GM12878 (cell line): ENCODE measurements around the gene MACROD2. TPM values are rescaled to one million over a fixed set of nuclear protein-coding genes. Genes with fewer than 3 reads are reported as not detected.

ENCODE experiments used
- ATAC-seq: fragments of 200-7000 bp; cut with Tn5 transposase; 3 replicates; pipeline ENCODE4 v1.9.1; 2020; ENCODE audit warnings: mild to moderate bottlenecking, moderate library complexity
- BruUV-seq: library from RNA; stranded (reverse); fragments of 400-500 nt; replicated peaks from 2 replicates; lab custom pipeline; 2021; lab: Mats Ljungman, UMichigan
- CTCF ChIA-PET: fragments of 300-600 bp; sonication (Branson Sonifier 250); formaldehyde crosslinking; extraction: SDS; loops from one replicate; lab custom pipeline; 2021; ENCODE audit warnings: inconsistent platforms; lab: Yijun Ruan, JAX
- POLR2A ChIA-PET: fragments of 350-600 bp; formaldehyde crosslinking; extraction: SDS; loops from one replicate; lab custom pipeline; 2021; ENCODE audit warnings: inconsistent platforms; lab: Charles Lee
- RAD21 ChIA-PET: fragments of 300-600 bp; sonication (Branson Sonifier 250); formaldehyde crosslinking; loops from one replicate; lab custom pipeline; 2023; ENCODE audit warnings: antibody characterized with exemption; ENCODE audit not compliant: unreplicated experiment; lab: Charles Lee
- SMC1A ChIA-PET: fragments of 300-600 bp; sonication (Branson Sonifier 250); formaldehyde crosslinking; loops from one replicate; lab custom pipeline; 2023; ENCODE audit not compliant: unreplicated experiment, uncharacterized antibody; lab: Charles Lee
- DNase-seq: peaks from one replicate; pipeline ENCODE4 v3.0.0-alpha.2; 2011; ENCODE audit warnings: low read depth, low spot score
- FAIRE-seq: peaks from 3 replicates; lab custom pipeline; 2011; peaks lifted over from hg19 to GRCh38; lab: Jason Lieb, UNC
- H2AFZ ChIP-seq: 2 replicates; pipeline ENCODE4 v1.6.0; 2011; ENCODE audit warnings: low read depth, low read length, control low read depth; ENCODE audit not compliant: control insufficient read depth
- H3K27ac ChIP-seq: 2 replicates; pipeline ENCODE4 v1.5.1; 2011; ENCODE audit warnings: control low read depth; ENCODE audit not compliant: control insufficient read depth, insufficient read depth
- H3K27me3 ChIP-seq, 2 experiments: replicated peaks in 1 of 2; 2 replicates each; pipeline versions ENCODE4 v1.6.0 to v1.6.1; 2011; ENCODE audit warnings: low read length in 1 of 2; ENCODE audit not compliant: control insufficient read depth in 2 of 2, insufficient read depth in 2 of 2
- H3K36me3 ChIP-seq, 2 experiments: 2 replicates each; pipeline ENCODE4 v1.5.1; 2011; ENCODE audit warnings: low read length in 1 of 2; ENCODE audit not compliant: control insufficient read depth in 2 of 2, insufficient read depth in 2 of 2
- H3K4me1 ChIP-seq: 2 replicates; pipeline ENCODE4 v1.6.1; 2011; ENCODE audit warnings: mild to moderate bottlenecking, low read length, moderate library complexity, mixed read lengths; ENCODE audit not compliant: control insufficient read depth, insufficient read depth
- H3K4me2 ChIP-seq: 2 replicates; pipeline ENCODE4 v1.6.0; 2011; ENCODE audit warnings: control low read depth; ENCODE audit not compliant: control insufficient read depth, insufficient read depth
- H3K4me3 ChIP-seq: fragments of 200-600 bp; sonication (generic); 2 replicates; pipeline ENCODE4 v1.5.1; 2016
- H3K79me2 ChIP-seq: 2 replicates; pipeline ENCODE4 v1.6.0; 2011; ENCODE audit warnings: low read length; ENCODE audit not compliant: control insufficient read depth, insufficient read depth
- H3K9ac ChIP-seq: 2 replicates; pipeline ENCODE4 v1.8.0; 2011; ENCODE audit warnings: low read length, control low read depth, mixed read lengths; ENCODE audit not compliant: control insufficient read depth, insufficient read depth
- H3K9me3 ChIP-seq: replicated peaks from 3 replicates; pipeline ENCODE4 v1.5.1; 2011; ENCODE audit warnings: mild to moderate bottlenecking, low read length; ENCODE audit not compliant: control insufficient read depth, insufficient read depth
- H4K20me1 ChIP-seq: 2 replicates; pipeline ENCODE4 v1.6.0; 2011; ENCODE audit not compliant: control insufficient read depth, insufficient read depth
- BCLAF1 ChIP-seq: fragments of 450-650 bp; IDR thresholded peaks from 2 replicates; pipeline ENCODE4 v1.6.1; 2017; ENCODE audit warnings: antibody characterized with exemption, mild to moderate bottlenecking, moderate library complexity
- CREM ChIP-seq: IDR thresholded peaks from 2 replicates; pipeline ENCODE4 v1.6.1; 2014; ENCODE audit warnings: antibody characterized with exemption, low read depth
- IRF5 ChIP-seq: fragments of 450-650 bp; IDR thresholded peaks from 2 replicates; pipeline ENCODE4 v1.6.1; 2017; ENCODE audit warnings: borderline replicate concordance
- PRDM15 ChIP-seq: fragments of 450-650 bp; formaldehyde crosslinking; IDR thresholded peaks from 2 replicates; pipeline ENCODE4 v1.4.0; 2020; ENCODE audit warnings: mild to moderate bottlenecking, moderate library complexity
- RCOR1 ChIP-seq: conservative IDR thresholded peaks from 2 replicates; pipeline ENCODE4 v1.6.1; 2012; ENCODE audit warnings: low read depth, low read length, improper control_type of control experiment
- WGBS: methylation state at CpG from one replicate; pipeline ENCODE4 v1.1.6; 2016; ENCODE audit warnings: low lambda C conversion rate; ENCODE audit not compliant: insufficient replicate concordance, insufficient coverage; ENCODE audit errors: missing lambda C conversion rate; 5-methylcytosine and 5-hydroxymethylcytosine counted together
- in situ Hi-C: fragments of 300-500 bp; cut with MboI; formaldehyde crosslinking; loops from 9 replicates; pipeline ENCODE4 v1.14.3; 2018; ENCODE audit warnings: mixed read lengths
- intact Hi-C: fragments of 100-400 bp; cut with micrococcal nuclease; formaldehyde crosslinking; loops from one replicate; pipeline ENCODE4 v1.14.2; 2022; ENCODE audit not compliant: unreplicated experiment
- polyA plus RNA-seq, 11 experiments: library from polyadenylated mRNA; depleted of rRNA in 4 of 11; unstranded in 6 of 11; stranded (reverse) in 5 of 11; fragments of >200 nt; fragmentation: Nextera tagmentation in 4 of 11; fragmentation: Illumina TruSeq in 1 of 11; extraction: Ambion mirVana in 4 of 11; extraction: Trizol in 1 of 11; gene quantifications; 1 replicate in 1 of 11; 2 replicates in 10 of 11; pipeline versions ENCODE4 v1.2.1 to v1.2.3, GENCODE V29; 2011 to 2016; ENCODE audit warnings: inconsistent platforms in 2 of 11, missing spikeins in 2 of 11, low read depth in 1 of 11
- total RNA-seq, 4 experiments: library from RNA; depleted of rRNA in 3 of 4; stranded (reverse); fragments of >200 nt in 3 of 4; fragmentation: Illumina TruSeq in 1 of 4; extraction: Trizol in 1 of 4; gene quantifications; 2 replicates each; pipeline versions ENCODE4 v1.2.1 to v1.2.3, GENCODE V29; 2013 to 2021

Gene MACROD2
- total and polyA plus RNA-seq, 10 of the 15 experiments (the other 5 are each of a cell fraction or from before 2014, with no cell fraction given), result 1.1 to 21.5 (median 2.2) TPM

GRCh38 chr20:16057651-16058050 is 2062.3 kb downstream of the MACROD2 start:
- ChIA-PET POLR2A (no interaction called here), RAD21 (no interaction called here)

More at GRCh38 chr20:16057651-16058050, 2062.3 kb downstream of the MACROD2 start:
- Histone ChIP-seq H3K4me1 (no peaks in the 10 kb centered on the region), H3K27me3 (no peaks in the 10 kb centered on the region), H3K36me3 (no peaks in the 10 kb centered on the region), H3K9me3 (no peaks in the 10 kb centered on the region; the same call in 2 of the 3 replicates), H3K4me2 (no peak overlapping the region), H3K27ac (no peak overlapping the region), H4K20me1 (no peaks in the 10 kb centered on the region), H3K4me3 (no peak overlapping the region), H2AFZ (no peak overlapping the region), H3K79me2 (no peaks in the 10 kb centered on the region), H3K9ac (no peak overlapping the region)
- FAIRE-seq (no peak), ATAC-seq (no peak), DNase-seq (no peak)
- CTCF ChIA-PET, result no interaction called here
- WGBS, result 14% methylated on average over 3 of the region's 3 CpGs
- BruUV-seq, result no TSS peak
- TF ChIP-seq RCOR1 (no peak), IRF5 (no peak), CREM (no peak), PRDM15 (CRISPR knock-in tag) (no peak), BCLAF1 (no peak)
- intact Hi-C loops (no loop called here), in situ Hi-C loops (no loop called here)
- SMC1A ChIA-PET, result no interaction called here
